HCT116 (cell line): ENCODE measurements around the gene RPTOR. TPM values are rescaled to one million over a fixed set of nuclear protein-coding genes. Genes with fewer than 3 reads are reported as not detected.

Source experiments
- ATAC-seq: fragments of 200-7000 bp; cut with Tn5 transposase; 2 replicates; pipeline ENCODE4 v1.9.1; 2020; ENCODE audit warnings: mild to moderate bottlenecking, moderate library complexity
- BruUV-seq: library from RNA; stranded (reverse); fragments of 400-500 nt; replicated peaks from 2 replicates; lab custom pipeline; 2021; lab: Mats Ljungman, UMichigan
- CTCF ChIA-PET: fragments of 300-600 bp; sonication (Branson Sonifier 250); formaldehyde crosslinking; loops from one replicate; lab custom pipeline; 2021; ENCODE audit warnings: antibody characterized with exemption; lab: Charles Lee
- POLR2A ChIA-PET: fragments of 300-600, 350-600 bp; sonication (Branson Sonifier 250); formaldehyde crosslinking; loops from one replicate; lab custom pipeline; 2021; ENCODE audit warnings: antibody characterized with exemption; lab: Charles Lee
- RAD21 ChIA-PET, 2 experiments: fragments of 300-600 bp; sonication (Branson Sonifier 250); formaldehyde crosslinking; loops; one replicate each; lab custom pipeline; 2023; ENCODE audit warnings: low total read pairs in 2 of 2; ENCODE audit not compliant: uncharacterized antibody in 2 of 2, unreplicated experiment in 2 of 2, low non-redundant PET in 1 of 2; lab: Charles Lee
- DNase-seq: peaks from one replicate; pipeline ENCODE4 v3.0.0-alpha.2; 2010; ENCODE audit warnings: low read depth, low spot score
- H2AFZ ChIP-seq: fragments of 200-600 bp; shearing (Covaris generic), sonication (generic); 2 replicates; pipeline ENCODE4 v1.6.1; 2017; ENCODE audit warnings: low read depth, mixed run types, mixed read lengths, antibody characterized with exemption, low read length; ENCODE audit not compliant: poor library complexity, severe bottlenecking
- H3K27ac ChIP-seq: 2 replicates; pipeline ENCODE4 v1.5.1; 2012; ENCODE audit warnings: low read depth, low read length
- H3K27me3 ChIP-seq: fragments of 200-600 bp; sonication (generic); 2 replicates; pipeline ENCODE4 v1.6.1; 2016; ENCODE audit warnings: mixed run types, low read length, mixed read lengths; ENCODE audit not compliant: insufficient read depth
- H3K36me3 ChIP-seq, 2 experiments: fragments of 200-500 bp in 1 of 2; fragments of 200-600 bp in 1 of 2; sonication (Bioruptor generic) in 1 of 2; sonication (generic) in 1 of 2; 2 replicates each; pipeline versions ENCODE4 v1.5.1 to v1.6.1; 2014 to 2016; ENCODE audit warnings: low read length in 2 of 2, inconsistent platforms in 1 of 2, mixed read lengths in 1 of 2, mixed run types in 1 of 2; ENCODE audit not compliant: insufficient read depth in 2 of 2, control insufficient read depth in 1 of 2
- H3K4me1 ChIP-seq, 2 experiments: fragments of 200-600 bp in 1 of 2; sonication (generic) in 1 of 2; 2 replicates each; pipeline versions ENCODE4 v1.5.1 to v1.6.1; 2012 to 2017; ENCODE audit warnings: low read length in 2 of 2, inconsistent platforms in 1 of 2, mild to moderate bottlenecking in 1 of 2, mixed read lengths in 1 of 2, mixed run types in 1 of 2, moderate library complexity in 1 of 2; ENCODE audit not compliant: insufficient read depth in 2 of 2, control insufficient read depth in 1 of 2
- H3K4me2 ChIP-seq: fragments of 200-600 bp; sonication (generic); 2 replicates; pipeline ENCODE4 v1.6.1; 2017; ENCODE audit warnings: mixed run types, low read length, mixed read lengths
- H3K4me3 ChIP-seq, 2 experiments: fragments of 200-600 bp in 1 of 2; sonication (generic) in 1 of 2; replicated peaks in 1 of 2; 2 replicates each; pipeline ENCODE4 v1.5.1; 2011 to 2016; ENCODE audit warnings: low read length in 2 of 2, control low read depth in 1 of 2, low read depth in 1 of 2, mild to moderate bottlenecking in 1 of 2, mixed read lengths in 1 of 2, mixed run types in 1 of 2
- H3K79me2 ChIP-seq: fragments of 200-600 bp; sonication (generic); 2 replicates; pipeline ENCODE4 v1.6.1; 2017; ENCODE audit warnings: mild to moderate bottlenecking, mixed run types, low read length, moderate library complexity, mixed read lengths; ENCODE audit not compliant: insufficient read depth
- H3K9ac ChIP-seq: fragments of 200-600 bp; sonication (generic); 2 replicates; pipeline ENCODE4 v1.6.1; 2016; ENCODE audit warnings: low read length, mixed read lengths
- H3K9me2 ChIP-seq: fragments of 200-600 bp; sonication (generic), shearing (Covaris generic); 2 replicates; pipeline ENCODE4 v1.6.1; 2017; ENCODE audit warnings: mixed run types, mild to moderate bottlenecking, moderate library complexity; ENCODE audit not compliant: insufficient read depth
- H3K9me3 ChIP-seq, 2 experiments: fragments of 200-500 bp in 1 of 2; fragments of 200-600 bp in 1 of 2; sonication (Bioruptor generic) in 1 of 2; sonication (generic) in 1 of 2; 2 replicates each; pipeline ENCODE4 v1.6.1; 2014 to 2017; ENCODE audit warnings: low read length in 2 of 2, mixed read lengths in 2 of 2, inconsistent platforms in 1 of 2, low read depth in 1 of 2, mild to moderate bottlenecking in 1 of 2, mixed run types in 1 of 2, moderate library complexity in 1 of 2; ENCODE audit not compliant: control insufficient read depth in 1 of 2, insufficient read depth in 1 of 2
- H4K20me1 ChIP-seq: fragments of 200-600 bp; sonication (generic), shearing (Covaris generic); 2 replicates; pipeline ENCODE4 v1.6.1; 2017; ENCODE audit warnings: mixed run types, mild to moderate bottlenecking, moderate library complexity; ENCODE audit not compliant: insufficient read depth
- EZH2phosphoT487 ChIP-seq: fragments of 200-600 bp; IDR thresholded peaks from 2 replicates; pipeline ENCODE4 v1.6.1; 2018; ENCODE audit warnings: antibody characterized with exemption, borderline replicate concordance
- JUND ChIP-seq: IDR thresholded peaks from 2 replicates; pipeline ENCODE4 v1.6.1; 2012
- POLR2A ChIP-seq: IDR thresholded peaks from 2 replicates; pipeline ENCODE4 v1.7.0; 2011; ENCODE audit warnings: borderline replicate concordance; ENCODE audit not compliant: insufficient read depth, insufficient read length; ENCODE audit errors: extremely low read depth
- REST ChIP-seq: IDR thresholded peaks from 2 replicates; pipeline ENCODE4 v1.6.1; 2012; ENCODE audit warnings: low read depth
- SP1 ChIP-seq: IDR thresholded peaks from 2 replicates; pipeline ENCODE4 v1.6.1; 2012; ENCODE audit warnings: low read depth
- intact Hi-C: fragments of 100-400 bp; cut with micrococcal nuclease; formaldehyde crosslinking; loops from 2 replicates; pipeline ENCODE4 v1.10.0; 2022
- total RNA-seq: library from RNA; stranded (reverse); gene quantifications from one replicate; pipeline ENCODE4 v1.2.1, GENCODE V29; 2021; ENCODE audit not compliant: unreplicated experiment

The RPTOR gene
- total RNA-seq, 1 experiment from 2014 or later = 69.5 TPM

GRCh38 chr17:80947200-80947940 lies 402.7 kb downstream of the RPTOR start:
- no TSS peak for BruUV-seq
- H3K27ac ChIP-seq = no peak overlapping the region
- no peak overlapping the region for H3K4me3 ChIP-seq
- no peak for ATAC-seq
- no peak overlapping the region for H3K9ac ChIP-seq
- H3K9me2 ChIP-seq = no peaks in the 10 kb centered on the region
- H3K4me1 ChIP-seq = no peaks in the 10 kb centered on the region
- H2AFZ ChIP-seq = no peak overlapping the region
- H3K79me2 ChIP-seq = no peaks in the 10 kb centered on the region
- H3K4me2 ChIP-seq = no peak overlapping the region
- RAD21 ChIA-PET = no interaction called here
- peaks cover 9 to 20% of the 10 kb centered on the region in 2 experiments; a peak in 3 of 4 replicates for H3K36me3 ChIP-seq
- no peak for DNase-seq
- no peak for TF ChIP-seq SP1
- no peak for TF ChIP-seq JUND
- TF ChIP-seq POLR2A = no peak
- TF ChIP-seq REST = no peak
- no peak for TF ChIP-seq EZH2phosphoT487
- POLR2A ChIA-PET = no interaction called here
- CTCF ChIA-PET = no interaction called here
- no peaks in the 10 kb centered on the region for H3K9me3 ChIP-seq
- no peaks in the 10 kb centered on the region for H4K20me1 ChIP-seq
- intact Hi-C loops = no loop called here
- no peaks in the 10 kb centered on the region for H3K27me3 ChIP-seq
